GM21528 (cell line): ENCODE data around the gene WDR26.
"Not testable (repeated sequence)": the region's sequence is repeated elsewhere in the genome, so short reads cannot be mapped to it uniquely, and the experiment has no call there.

Experiments used
- ATAC-seq: cut with Tn5 transposase; IDR thresholded peaks from one replicate; pipeline ENCODE4 v1.9.1; 2021; ENCODE audit warnings: mild to moderate bottlenecking, moderate library complexity; ENCODE audit not compliant: unreplicated experiment, low FRiP score

Gene WDR26

GRCh38 chr1:224353975-224354925, 80.3 kb downstream of the WDR26 start:
- ATAC-seq = no peak

- not testable (repeated sequence) for ATAC-seq
These were observed 82.0 kb downstream of the WDR26 start for GRCh38 chr1:224352436-224353085.

GRCh38 chr1:224349716-224350115, 84.9 kb downstream of the WDR26 start:
- not testable (repeated sequence) for ATAC-seq

- no peak for ATAC-seq
These were observed 86.5 kb downstream of the WDR26 start for GRCh38 chr1:224348137-224348536.

GRCh38 chr1:224343679-224344078, 90.9 kb downstream of the WDR26 start:
- no peak for ATAC-seq

- ATAC-seq = not testable (repeated sequence)
These were observed 93.9 kb downstream of the WDR26 start for GRCh38 chr1:224340453-224341384.

GRCh38 chr1:224339442-224340033, 95.1 kb downstream of the WDR26 start:
- no peak for ATAC-seq

GRCh38 chr1:224338150-224338838, 96.3 kb downstream of the WDR26 start:
- no peak for ATAC-seq
